ENCODE data around the gene NUDT1. TPM values are rescaled to one million over a fixed set of nuclear protein-coding genes. Genes with fewer than 3 reads are reported as not detected.

NUDT1 gene
- total RNA-seq, 2 experiments from 2014 or later, result 85.2 to 87.5 TPM

- no peak overlapping the region for H3K4me3 Mint-ChIP-seq
- POLR2A ChIA-PET, result no interaction called here
- DNase-seq, result no peak
- H3K36me3 Mint-ChIP-seq (ENCODE audit: low read depth), result no peaks in the 10 kb centered on the region
- H3K4me1 Mint-ChIP-seq, result peaks cover 18% of the 10 kb centered on the region
- no peaks in the 10 kb centered on the region for H3K9me3 Mint-ChIP-seq
- H3K27ac Mint-ChIP-seq, result no peak overlapping the region
- CTCF ChIA-PET, result no interaction called here
- no peaks in the 10 kb centered on the region for H3K27me3 Mint-ChIP-seq
Observed at GRCh38 chr7:2295936-2296620, 54.1 kb downstream of the NUDT1 start.

- Mint-ChIP-seq H3K4me1 (peaks cover 18% of the 10 kb centered on the region), H3K9me3 (no peaks in the 10 kb centered on the region), H3K36me3 (ENCODE audit: low read depth) (no peaks in the 10 kb centered on the region), H3K27me3 (no peaks in the 10 kb centered on the region), H3K4me3 (no peak overlapping the region), H3K27ac (no peak overlapping the region)
- CTCF ChIA-PET, result no interaction called here
- DNase-seq, result no peak
- POLR2A ChIA-PET, result no interaction called here
Observed at GRCh38 chr7:2296832-2297231, 54.8 kb downstream of the NUDT1 start.

GRCh38 chr7:2299131-2299829, 57.3 kb downstream of the NUDT1 start:
- DNase-seq, result peak; percentile 17
- H3K4me3 Mint-ChIP-seq, result no peak overlapping the region
- H3K27me3 Mint-ChIP-seq, result no peaks in the 10 kb centered on the region
- H3K36me3 Mint-ChIP-seq (ENCODE audit: low read depth), result no peaks in the 10 kb centered on the region
- ChIA-PET POLR2A (no interaction called here), CTCF (no interaction called here)
- peaks cover 18% of the 10 kb centered on the region for H3K4me1 Mint-ChIP-seq
- H3K9me3 Mint-ChIP-seq, result no peaks in the 10 kb centered on the region
- H3K27ac Mint-ChIP-seq, result no peak overlapping the region

- ChIA-PET POLR2A (no interaction called here), CTCF (interaction anchor here (0.6 kb wide), 1 partner anchor 26 kb away, joined by 3 read pairs; no protein-coding TSS in a partner anchor)
- H3K9me3 Mint-ChIP-seq, result no peaks in the 10 kb centered on the region
- H3K36me3 Mint-ChIP-seq (ENCODE audit: low read depth), result no peaks in the 10 kb centered on the region
- DNase-seq, result no peak
- H3K27ac Mint-ChIP-seq, result no peak overlapping the region
- H3K4me1 Mint-ChIP-seq, result peaks cover 18% of the 10 kb centered on the region
- H3K27me3 Mint-ChIP-seq, result no peaks in the 10 kb centered on the region
- no peak overlapping the region for H3K4me3 Mint-ChIP-seq
Observed at GRCh38 chr7:2299870-2300512, 58.0 kb downstream of the NUDT1 start.

Other genes starting within 250 kb of the NUDT1 start
- gene MAD1L1, start 9.3 kb upstream of the NUDT1 start, total RNA-seq, result 100 to 1,000 TPM; 120 to 136 TPM
- 10 to 100 TPM; 23.6 to 25.7 TPM for gene MRM2, start within 50 bp of the NUDT1 start, total RNA-seq
- gene SNX8, start 72.2 kb downstream of the NUDT1 start, total RNA-seq, result 10 to 100 TPM; 22.4 to 26.8 TPM
- gene EIF3B, start 112.6 kb downstream of the NUDT1 start, total RNA-seq, result 100 to 1,000 TPM; 135 to 138 TPM
- 10 to 100 TPM; 64.6 to 65.1 TPM for gene CHST12, start 161.4 kb downstream of the NUDT1 start, total RNA-seq
- not detected for gene GRIFIN, start 234.2 kb downstream of the NUDT1 start, total RNA-seq

Data from activated CD4-positive, alpha-beta memory T cell treated with anti-CD3 and anti-CD28 coated beads, Interleukin-2, amount 10 ng/mL, durations not matched to agents 7 days and 5 days (primary cell).